Activated naive CD4-positive, alpha-beta T cell treated with anti-CD3 and anti-CD28 coated beads, Interleukin-2, amount 50 U/mL, for 24 hours (primary cell): Measurements from ENCODE around the gene CEACAM3.
A peak's percentile ranks its signal among the peaks of the same experiment; 100 is the strongest.
"Not testable (repeated sequence)": the region's sequence is repeated elsewhere in the genome, so short reads cannot be mapped to it uniquely, and the experiment has no call there.

Source experiments
- H3K27ac Mint-ChIP-seq: one replicate; pipeline ENCODE4 v1.8.0; 2021; ENCODE audit warnings: mild to moderate bottlenecking, mixed read lengths
- H3K27me3 Mint-ChIP-seq: one replicate; pipeline ENCODE4 v1.8.0; 2021; ENCODE audit warnings: mixed read lengths
- H3K36me3 Mint-ChIP-seq: one replicate; pipeline ENCODE4 v1.8.0; 2021; ENCODE audit warnings: mixed read lengths
- H3K4me1 Mint-ChIP-seq: one replicate; pipeline ENCODE4 v1.8.0; 2021; ENCODE audit warnings: mixed read lengths
- H3K4me3 Mint-ChIP-seq: one replicate; pipeline ENCODE4 v1.8.0; 2021; ENCODE audit warnings: mild to moderate bottlenecking, mixed read lengths
- H3K9me3 Mint-ChIP-seq: one replicate; pipeline ENCODE4 v1.8.0; 2021; ENCODE audit warnings: mixed read lengths

Gene CEACAM3

DNA sequence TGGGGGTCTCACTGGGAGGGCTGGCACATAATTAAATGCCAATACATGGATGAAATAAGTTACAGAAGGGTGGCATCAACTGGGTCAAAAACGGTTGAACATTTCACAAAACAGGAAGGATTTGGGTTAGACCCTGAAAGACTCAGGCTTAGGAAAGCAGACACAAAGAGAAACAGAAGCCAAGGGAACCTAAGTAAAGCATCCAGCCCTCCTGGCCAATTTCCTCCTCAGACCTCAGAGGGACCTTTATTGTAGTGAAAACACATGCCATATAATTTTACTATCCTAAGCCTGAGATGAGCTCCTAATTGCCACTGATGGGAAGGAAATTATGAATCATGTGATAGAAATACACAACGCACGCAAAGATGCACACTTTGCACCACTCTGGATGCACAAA lies 12.1 kb upstream of the CEACAM3 start:
- Mint-ChIP-seq H3K27me3 (peaks cover 43% of the 10 kb centered on the region), H3K4me1 (peaks cover 16% of the 10 kb centered on the region), H3K36me3 (no peaks in the 10 kb centered on the region), H3K27ac (no peak overlapping the region), H3K9me3 (no peaks in the 10 kb centered on the region), H3K4me3 (no peak overlapping the region)

DNA sequence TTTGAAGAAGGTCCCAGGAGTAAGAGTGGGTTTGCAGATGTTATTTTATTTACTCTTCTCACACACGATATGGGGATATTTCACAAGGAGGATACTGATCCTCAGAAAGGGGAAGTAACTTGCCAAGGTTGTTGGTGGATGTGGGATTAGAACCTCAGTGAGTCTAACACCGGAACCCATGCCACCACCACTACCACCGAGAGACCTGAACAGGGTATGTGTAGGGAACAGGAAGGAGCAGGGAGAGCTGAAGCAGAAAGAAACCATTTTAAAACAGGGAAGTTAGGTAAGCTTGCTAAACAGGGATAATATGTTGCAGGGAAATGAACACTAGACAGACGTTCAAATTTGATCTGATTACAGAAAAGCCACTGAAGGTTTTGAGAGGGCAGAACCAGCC lies 11.6 kb upstream of the CEACAM3 start:
- H3K4me3 Mint-ChIP-seq, result no peak overlapping the region
- H3K27me3 Mint-ChIP-seq, result peaks cover 43% of the 10 kb centered on the region
- no peaks in the 10 kb centered on the region for H3K36me3 Mint-ChIP-seq
- no peaks in the 10 kb centered on the region for H3K9me3 Mint-ChIP-seq
- no peak overlapping the region for H3K27ac Mint-ChIP-seq
- peaks cover 16% of the 10 kb centered on the region for H3K4me1 Mint-ChIP-seq

DNA sequence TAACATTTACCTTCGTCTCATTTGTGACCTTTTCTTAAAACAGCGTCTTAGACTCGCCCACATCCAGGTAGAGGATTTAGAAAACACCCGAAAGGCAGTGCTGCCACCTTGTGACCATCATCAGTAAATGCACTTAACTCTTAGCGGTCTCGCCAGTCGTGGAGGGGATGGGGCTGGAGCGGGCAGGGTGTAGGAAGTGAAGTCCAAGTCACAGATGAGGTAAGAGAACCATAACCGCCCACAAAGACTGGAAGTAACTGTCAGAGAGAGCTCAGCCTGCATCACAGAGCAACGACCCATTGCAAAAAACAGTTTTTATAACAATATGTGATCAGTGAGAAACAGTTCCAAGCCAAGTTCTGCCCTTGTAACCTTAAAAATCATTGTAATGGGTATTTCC lies 10.7 kb upstream of the CEACAM3 start:
- H3K36me3 Mint-ChIP-seq, result no peaks in the 10 kb centered on the region
- H3K4me3 Mint-ChIP-seq, result no peak overlapping the region
- H3K9me3 Mint-ChIP-seq, result no peaks in the 10 kb centered on the region
- H3K4me1 Mint-ChIP-seq, result peaks cover 16% of the 10 kb centered on the region
- no peak overlapping the region for H3K27ac Mint-ChIP-seq
- peaks cover 42% of the 10 kb centered on the region for H3K27me3 Mint-ChIP-seq

DNA sequence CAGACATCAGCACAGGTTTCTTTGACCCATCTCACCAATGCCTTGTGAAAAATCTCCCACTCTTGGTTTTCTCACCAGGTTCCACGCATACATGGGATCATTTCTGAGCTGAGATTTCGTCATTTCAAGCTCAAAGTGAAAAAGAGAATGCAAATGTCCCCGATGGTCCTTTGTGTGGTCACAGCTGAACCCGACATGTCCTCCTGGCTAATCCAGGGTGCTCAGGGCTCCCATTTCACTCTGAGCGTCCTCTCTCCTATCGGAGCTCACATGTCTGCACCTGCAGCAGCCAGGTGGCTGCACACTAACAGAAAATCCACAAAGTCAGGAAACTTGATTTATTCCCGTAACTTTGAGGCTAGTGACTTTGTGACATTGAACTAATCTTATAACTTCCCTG lies 9.3 kb upstream of the CEACAM3 start:
- Mint-ChIP-seq H3K27me3 (peaks cover 38% of the 10 kb centered on the region), H3K9me3 (no peaks in the 10 kb centered on the region), H3K4me3 (no peak overlapping the region), H3K27ac (no peak overlapping the region), H3K4me1 (peaks cover 16% of the 10 kb centered on the region), H3K36me3 (no peaks in the 10 kb centered on the region)

DNA sequence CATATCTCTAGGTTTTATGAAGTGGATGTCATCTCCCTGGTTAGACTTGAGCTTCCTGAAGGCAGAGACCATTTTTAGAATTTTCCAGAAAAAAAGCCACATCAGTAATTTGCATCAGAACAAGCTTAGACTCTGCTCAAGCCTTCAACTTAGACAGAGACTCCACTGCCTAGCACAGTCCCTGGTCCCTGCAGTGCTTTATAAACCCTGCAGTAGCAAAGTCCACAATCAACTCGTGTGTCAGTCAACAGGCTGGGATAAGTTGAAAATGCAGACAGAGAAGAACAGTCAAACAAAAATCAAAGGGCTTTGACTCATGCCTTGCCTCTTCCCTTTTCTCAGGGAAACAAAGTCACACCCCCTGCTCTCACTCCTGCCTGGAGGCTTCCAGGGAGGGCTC lies 7.9 kb upstream of the CEACAM3 start:
- H3K9me3 Mint-ChIP-seq, result not testable (repeated sequence)
- peaks cover 42% of the 10 kb centered on the region for H3K27me3 Mint-ChIP-seq

DNA sequence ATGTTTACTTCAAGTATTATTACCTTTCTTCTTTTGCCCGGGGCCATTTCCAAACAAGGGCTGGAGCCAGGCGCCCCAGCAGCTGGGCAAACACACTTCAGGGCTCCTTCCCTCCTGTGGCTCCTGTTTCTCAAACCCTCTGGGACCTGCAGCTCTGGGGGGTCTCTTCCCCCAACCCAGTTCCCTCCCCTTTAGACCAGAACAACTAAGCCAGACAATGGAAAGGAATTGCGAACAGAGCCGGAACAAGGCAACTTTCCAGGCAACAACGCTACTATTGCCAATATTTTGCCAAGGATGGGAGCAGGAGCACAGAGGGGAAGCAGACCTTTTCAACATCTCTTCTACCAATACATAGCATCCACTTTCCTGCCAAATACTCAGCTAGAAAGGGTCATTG lies 7.3 kb upstream of the CEACAM3 start:
- H3K4me3 Mint-ChIP-seq, H3K9me3 Mint-ChIP-seq, H3K36me3 Mint-ChIP-seq, H3K27ac Mint-ChIP-seq: not testable (repeated sequence)
- Mint-ChIP-seq H3K4me1 (peaks cover 22% of the 10 kb centered on the region), H3K27me3 (peaks cover 41% of the 10 kb centered on the region)

More for the DNA sequence above, 7.9 kb upstream of the CEACAM3 start:
- H3K4me3 Mint-ChIP-seq, H3K36me3 Mint-ChIP-seq, H3K27ac Mint-ChIP-seq: not testable (repeated sequence)
- H3K4me1 Mint-ChIP-seq, result peaks cover 22% of the 10 kb centered on the region

DNA sequence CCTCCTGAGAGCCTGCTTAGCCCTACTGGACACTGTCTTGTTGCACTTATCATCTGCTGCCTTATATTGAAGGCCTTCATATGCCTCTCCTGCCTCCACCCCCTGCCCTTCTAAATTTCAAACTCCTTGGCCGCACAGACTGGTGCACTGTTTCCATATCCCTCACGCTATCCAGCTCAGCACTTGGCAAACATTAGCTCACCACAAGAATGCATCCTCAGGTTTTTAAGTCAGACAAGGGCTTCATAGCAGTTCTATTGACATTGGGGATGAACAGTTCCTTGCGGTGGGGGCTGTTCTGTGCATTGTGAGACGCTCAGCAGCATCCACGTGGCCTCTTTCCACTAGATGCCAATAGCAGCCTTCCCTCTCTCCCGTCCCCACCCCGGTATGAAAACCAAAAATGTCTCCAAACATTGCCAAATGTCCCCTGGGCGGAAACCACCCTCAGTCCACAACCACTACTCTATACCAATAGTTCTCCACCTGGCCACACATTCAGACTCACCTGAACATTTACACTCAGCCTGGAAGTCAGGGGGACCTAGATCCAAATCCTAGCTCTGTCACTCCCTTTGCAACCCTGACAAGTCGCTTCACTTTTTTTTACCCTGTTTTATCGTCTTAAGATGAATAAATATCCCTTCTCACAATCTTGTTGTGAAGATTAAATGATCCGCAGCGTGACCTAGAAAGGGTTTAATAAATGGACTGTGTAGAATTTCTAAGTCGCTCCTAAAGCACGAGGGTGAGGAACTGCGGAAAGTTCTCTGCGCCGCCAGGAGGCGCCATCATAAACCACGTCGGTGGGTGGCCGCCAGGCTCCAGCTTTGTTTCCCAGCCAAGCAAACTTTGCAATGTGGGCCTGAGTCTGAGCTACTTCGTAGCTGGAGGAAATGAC lies 3.6 kb upstream of the CEACAM3 start:
- Mint-ChIP-seq H3K4me1 (peaks cover 9% of the 10 kb centered on the region), H3K9me3 (no peaks in the 10 kb centered on the region)

DNA sequence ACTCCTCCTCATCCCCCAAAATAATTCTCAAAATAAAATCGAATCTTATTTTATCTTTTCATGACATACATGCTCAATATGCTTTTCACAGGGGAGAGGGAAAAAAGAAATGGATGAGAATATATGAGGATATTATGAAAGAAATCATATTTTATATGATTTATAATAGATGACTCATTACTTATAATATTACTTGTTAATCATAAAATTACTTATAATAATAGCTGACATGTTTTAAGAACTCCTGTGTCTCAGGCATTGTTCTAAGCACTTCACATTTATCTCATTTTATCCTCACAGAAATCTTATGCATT lies 3.0 kb upstream of the CEACAM3 start:
- Mint-ChIP-seq H3K36me3 (no peaks in the 10 kb centered on the region), H3K4me3 (no peak overlapping the region), H3K4me1 (peaks cover 9% of the 10 kb centered on the region), H3K27me3 (peaks cover 26% of the 10 kb centered on the region), H3K27ac (no peak overlapping the region), H3K9me3 (no peaks in the 10 kb centered on the region)

More for the DNA sequence above, 3.6 kb upstream of the CEACAM3 start:
- Mint-ChIP-seq H3K4me3 (no peak overlapping the region), H3K27me3 (peaks cover 26% of the 10 kb centered on the region), H3K27ac (no peak overlapping the region), H3K36me3 (no peaks in the 10 kb centered on the region)

DNA sequence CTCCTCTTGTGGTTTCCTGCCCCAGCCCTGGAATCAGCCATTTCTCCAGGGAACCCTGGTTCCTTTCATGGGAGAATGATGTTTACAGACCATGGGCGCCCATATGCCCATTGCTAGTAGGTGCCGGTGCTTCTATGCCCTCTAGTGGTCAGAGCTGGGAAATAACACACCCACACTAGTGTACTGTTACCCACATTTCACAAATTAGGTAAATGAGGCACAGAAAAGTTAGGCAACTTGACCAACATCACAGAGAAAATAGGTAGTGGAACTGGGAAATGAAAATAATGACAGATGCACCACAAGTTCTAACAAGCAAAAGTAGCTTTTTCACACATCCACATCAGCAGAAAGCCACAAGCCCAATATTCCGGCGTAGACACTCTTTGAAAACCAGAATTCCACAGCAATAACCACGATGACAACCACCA lies 1.3 kb upstream of the CEACAM3 start:
- Mint-ChIP-seq H3K27me3 (peaks cover 19% of the 10 kb centered on the region), H3K27ac (no peak overlapping the region), H3K9me3 (no peaks in the 10 kb centered on the region), H3K4me1 (peaks cover 9% of the 10 kb centered on the region), H3K36me3 (no peaks in the 10 kb centered on the region), H3K4me3 (no peak overlapping the region)

DNA sequence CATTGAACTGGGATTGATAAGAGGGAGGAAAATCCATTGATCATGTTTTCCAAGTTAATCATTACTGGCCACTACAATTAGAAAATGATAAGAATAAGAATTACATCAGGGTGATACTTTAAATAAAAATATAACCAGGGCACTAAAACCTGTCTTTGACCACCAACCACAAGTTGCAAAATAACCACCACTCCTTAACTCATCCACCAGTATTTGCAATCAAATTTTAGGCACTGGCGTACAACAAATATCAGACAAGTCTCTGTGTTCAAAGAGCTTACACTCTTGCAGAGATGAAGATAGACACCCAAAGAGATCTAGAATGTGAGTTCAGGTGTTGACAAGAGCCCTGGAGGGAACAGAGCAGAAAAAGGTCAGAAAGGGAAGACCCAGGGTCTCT lies 514 bp downstream of the CEACAM3 start:
- Mint-ChIP-seq H3K4me3 (no peak overlapping the region), H3K27ac (no peak overlapping the region), H3K9me3 (no peaks in the 10 kb centered on the region), H3K36me3 (no peaks in the 10 kb centered on the region), H3K4me1 (peaks cover 9% of the 10 kb centered on the region), H3K27me3 (peaks cover 19% of the 10 kb centered on the region)

DNA sequence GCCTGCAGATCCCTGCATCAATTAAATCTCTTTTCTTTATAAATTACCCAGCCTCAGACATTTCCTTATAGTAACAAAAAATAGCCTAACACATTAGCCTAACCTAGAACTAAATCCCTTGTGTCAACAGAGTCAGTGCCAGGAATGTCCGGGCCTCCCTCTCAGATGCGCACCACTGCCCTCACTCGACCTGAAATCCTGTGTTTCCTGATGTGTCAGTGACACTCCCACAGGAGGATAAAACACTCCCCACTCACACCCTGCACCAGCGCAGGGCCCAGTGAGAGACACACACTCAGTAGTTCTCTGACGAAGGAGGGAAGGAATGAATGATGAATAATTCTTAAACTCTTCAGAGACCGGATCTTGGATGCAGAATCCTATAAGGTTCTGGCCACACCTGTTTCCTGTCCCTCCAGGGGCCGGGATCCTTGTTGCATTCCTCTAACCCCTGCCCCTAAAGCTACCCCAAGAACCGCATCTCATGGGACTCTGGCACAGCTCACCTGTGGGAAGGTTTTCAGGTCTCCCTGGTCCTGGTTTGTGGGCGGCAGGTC lies 3.1 kb downstream of the CEACAM3 start:
- H3K9me3 Mint-ChIP-seq, result no peaks in the 10 kb centered on the region
- H3K27me3 Mint-ChIP-seq, result peaks cover 4% of the 10 kb centered on the region
- no peak overlapping the region for H3K4me3 Mint-ChIP-seq
- peaks cover 7% of the 10 kb centered on the region for H3K4me1 Mint-ChIP-seq
- H3K36me3 Mint-ChIP-seq, result no peaks in the 10 kb centered on the region
- H3K27ac Mint-ChIP-seq, result no peak overlapping the region

DNA sequence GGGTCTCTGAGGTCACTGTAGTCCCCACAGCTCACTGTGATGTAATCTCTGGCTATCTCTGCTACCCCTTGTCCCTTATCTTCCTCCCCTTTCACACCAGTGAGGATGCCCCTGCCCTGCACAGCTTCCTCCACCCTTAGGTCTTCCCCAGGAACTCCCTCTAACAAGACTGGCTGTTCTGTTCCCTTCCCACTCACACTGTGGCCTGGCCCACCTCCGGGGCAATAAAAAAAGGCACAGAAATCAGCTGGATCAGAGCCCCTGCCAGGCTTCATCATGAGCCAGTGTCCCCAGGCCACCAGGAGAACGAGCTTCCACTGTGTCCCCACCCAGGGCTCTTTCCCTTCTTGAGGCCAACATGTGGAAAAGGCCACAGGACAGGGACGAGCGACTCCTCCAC lies 4.6 kb downstream of the CEACAM3 start:
- Mint-ChIP-seq H3K36me3 (no peaks in the 10 kb centered on the region), H3K9me3 (no peaks in the 10 kb centered on the region), H3K4me1 (peaks cover 3% of the 10 kb centered on the region), H3K27ac (peak overlapping the region; percentile 43), H3K4me3 (no peak overlapping the region), H3K27me3 (no peaks in the 10 kb centered on the region)

DNA sequence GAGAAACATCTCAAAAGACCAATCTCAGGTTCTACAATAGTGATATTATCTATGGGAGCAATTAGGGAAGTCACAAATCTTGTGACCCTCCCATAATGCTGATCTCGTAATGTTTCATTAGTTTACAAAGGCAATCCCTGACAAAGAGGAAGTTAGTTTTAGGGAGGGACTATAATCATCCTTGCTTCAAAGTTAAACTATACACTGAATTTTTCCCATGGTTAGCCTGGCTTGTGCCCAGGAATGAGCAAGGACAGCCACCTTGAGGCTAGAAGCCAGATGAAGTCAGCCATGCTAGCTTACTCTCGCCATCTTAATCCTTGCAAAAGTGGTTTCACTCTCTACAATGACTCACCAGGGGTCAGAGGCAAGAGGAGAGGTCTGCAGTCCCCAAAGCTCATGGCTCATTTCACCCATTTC lies 5.4 kb downstream of the CEACAM3 start:
- Mint-ChIP-seq H3K36me3 (no peaks in the 10 kb centered on the region), H3K9me3 (no peaks in the 10 kb centered on the region), H3K4me1 (peaks cover 3% of the 10 kb centered on the region), H3K27ac (no peak overlapping the region), H3K4me3 (no peak overlapping the region), H3K27me3 (no peaks in the 10 kb centered on the region)

DNA sequence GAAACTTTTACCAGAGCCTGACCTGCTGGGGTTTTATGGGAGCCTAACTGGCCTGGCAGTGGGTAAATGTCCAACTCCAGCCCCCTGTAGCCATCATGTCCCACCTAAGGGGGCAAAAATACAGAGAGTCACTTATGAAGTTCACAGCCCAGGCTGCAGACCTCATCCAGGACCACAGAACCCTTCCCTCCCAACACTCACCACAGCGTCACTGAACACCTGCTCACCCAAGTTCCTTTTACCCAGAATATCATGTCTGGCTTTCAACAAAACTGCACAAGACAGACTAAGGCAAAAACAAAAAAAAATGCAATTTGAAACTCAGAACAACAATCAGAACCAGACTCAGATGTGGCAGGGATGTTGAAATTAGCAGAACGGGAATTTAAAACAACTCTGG lies 6.4 kb downstream of the CEACAM3 start:
- H3K9me3 Mint-ChIP-seq, result no peaks in the 10 kb centered on the region
- peaks cover 3% of the 10 kb centered on the region for H3K4me1 Mint-ChIP-seq
- no peak overlapping the region for H3K27ac Mint-ChIP-seq
- no peak overlapping the region for H3K4me3 Mint-ChIP-seq
- no peaks in the 10 kb centered on the region for H3K27me3 Mint-ChIP-seq
- no peaks in the 10 kb centered on the region for H3K36me3 Mint-ChIP-seq

DNA sequence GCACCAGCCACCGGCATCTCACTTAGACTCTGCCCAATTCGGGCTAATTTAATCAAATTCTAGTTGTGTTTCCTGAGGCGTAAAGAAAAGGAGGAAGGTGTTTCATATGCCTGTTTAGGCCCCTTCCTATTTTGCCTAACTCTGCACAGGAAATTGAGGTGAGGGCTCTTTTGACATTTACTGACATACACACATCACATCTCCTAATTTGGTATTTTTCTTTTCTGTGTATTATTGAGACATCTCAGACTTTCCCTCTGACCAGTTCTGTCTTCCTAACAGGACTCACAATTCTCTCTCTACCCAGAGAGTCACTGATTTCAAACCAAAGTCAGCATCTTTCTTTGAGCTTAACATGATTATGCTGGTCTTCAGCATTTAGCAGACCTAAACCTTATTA lies 7.9 kb downstream of the CEACAM3 start:
- H3K27ac Mint-ChIP-seq, result no peak overlapping the region
- no peaks in the 10 kb centered on the region for H3K36me3 Mint-ChIP-seq
- H3K4me3 Mint-ChIP-seq, result no peak overlapping the region

DNA sequence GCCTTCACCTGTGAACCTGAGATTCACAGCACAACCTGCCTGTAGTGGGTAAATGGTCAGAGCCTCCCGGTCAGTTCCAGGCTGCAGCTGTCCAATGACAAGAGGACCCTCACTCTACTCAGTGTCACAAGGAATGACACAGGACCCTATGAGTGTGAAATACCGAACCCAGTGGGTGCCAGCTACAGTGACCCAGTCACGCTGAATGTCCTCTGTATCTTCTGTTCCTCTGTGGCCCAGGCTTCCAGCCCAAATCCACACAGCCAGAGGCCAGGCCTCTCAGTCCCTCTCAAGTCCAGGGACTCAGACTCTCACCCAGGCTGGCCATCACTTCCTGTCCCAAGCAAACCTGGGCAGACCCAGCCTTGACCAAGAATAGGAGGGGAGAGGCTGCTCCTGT lies 10.8 kb downstream of the CEACAM3 start:
- no peaks in the 10 kb centered on the region for H3K36me3 Mint-ChIP-seq
- H3K9me3 Mint-ChIP-seq, result no peaks in the 10 kb centered on the region
- H3K4me3 Mint-ChIP-seq, result no peak overlapping the region
- H3K27ac Mint-ChIP-seq, result no peak overlapping the region
- H3K27me3 Mint-ChIP-seq, result peaks cover 6% of the 10 kb centered on the region
- peaks cover 3% of the 10 kb centered on the region for H3K4me1 Mint-ChIP-seq

More for the DNA sequence above, 7.9 kb downstream of the CEACAM3 start:
- H3K9me3 Mint-ChIP-seq, result no peaks in the 10 kb centered on the region
- H3K4me1 Mint-ChIP-seq, result peaks cover 3% of the 10 kb centered on the region
- H3K27me3 Mint-ChIP-seq, result no peaks in the 10 kb centered on the region
